HUES64 (cell line): ENCODE measurements around the gene SH3GLB2.

Experiments used
- H3K27ac ChIP-seq: 2 replicates; pipeline ENCODE4 v1.7.0; 2013; ENCODE audit warnings: low read depth, low read length, inconsistent platforms
- H3K27me3 ChIP-seq: 2 replicates; pipeline ENCODE4 v1.6.1; 2013; ENCODE audit warnings: mild to moderate bottlenecking, low read length; ENCODE audit not compliant: insufficient read depth
- H3K36me3 ChIP-seq: 2 replicates; pipeline ENCODE4 v1.6.1; 2013; ENCODE audit warnings: mild to moderate bottlenecking, low read length; ENCODE audit not compliant: insufficient read depth
- H3K4me1 ChIP-seq: 2 replicates; pipeline ENCODE4 v1.6.1; 2013; ENCODE audit warnings: mild to moderate bottlenecking, low read length, moderate library complexity; ENCODE audit not compliant: insufficient read depth
- H3K4me3 ChIP-seq: 2 replicates; pipeline ENCODE4 v1.5.1; 2013; ENCODE audit warnings: mild to moderate bottlenecking, low read length, moderate library complexity
- H3K9ac ChIP-seq: 2 replicates; pipeline ENCODE4 v1.6.1; 2013; ENCODE audit warnings: mild to moderate bottlenecking, low read depth, low read length
- H3K9me3 ChIP-seq: 2 replicates; pipeline ENCODE4 v1.6.1; 2013; ENCODE audit warnings: low read depth, low read length; ENCODE audit not compliant: insufficient read depth
- WGBS: fragments of 150-250, 120-280 bp; methylation state at CpG from one replicate; pipeline ENCODE4 v1.1.7; 2013; ENCODE audit warnings: missing lambda C conversion rate; 5-methylcytosine and 5-hydroxymethylcytosine counted together

SH3GLB2 gene

DNA sequence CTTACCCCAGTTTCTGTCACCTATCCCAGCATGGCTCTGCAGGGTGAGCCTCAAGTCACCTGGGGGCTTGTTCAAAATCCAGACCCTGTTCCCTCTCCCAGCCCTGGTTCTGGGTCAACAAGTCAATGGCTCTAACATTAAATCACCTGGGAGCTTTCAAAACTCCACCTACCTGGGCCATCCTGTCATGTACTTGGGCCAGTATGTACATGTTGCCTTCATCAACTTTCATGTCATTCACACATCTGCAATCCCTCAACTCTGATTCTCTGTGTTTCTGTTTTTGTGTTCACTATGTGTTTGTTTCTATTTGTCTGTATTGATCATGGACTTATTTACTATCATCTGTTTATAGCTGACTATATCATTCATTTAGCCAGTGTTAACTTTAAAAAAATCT lies 2.1 kb upstream of the SH3GLB2 start:
- Histone ChIP-seq H3K9ac (no peak overlapping the region), H3K9me3 (no peaks in the 10 kb centered on the region), H3K36me3 (no peaks in the 10 kb centered on the region), H3K4me1 (peaks cover 5% of the 10 kb centered on the region; the same call in 1 of the 2 replicates), H3K4me3 (no peak overlapping the region), H3K27me3 (no peaks in the 10 kb centered on the region), H3K27ac (no peak overlapping the region)

DNA sequence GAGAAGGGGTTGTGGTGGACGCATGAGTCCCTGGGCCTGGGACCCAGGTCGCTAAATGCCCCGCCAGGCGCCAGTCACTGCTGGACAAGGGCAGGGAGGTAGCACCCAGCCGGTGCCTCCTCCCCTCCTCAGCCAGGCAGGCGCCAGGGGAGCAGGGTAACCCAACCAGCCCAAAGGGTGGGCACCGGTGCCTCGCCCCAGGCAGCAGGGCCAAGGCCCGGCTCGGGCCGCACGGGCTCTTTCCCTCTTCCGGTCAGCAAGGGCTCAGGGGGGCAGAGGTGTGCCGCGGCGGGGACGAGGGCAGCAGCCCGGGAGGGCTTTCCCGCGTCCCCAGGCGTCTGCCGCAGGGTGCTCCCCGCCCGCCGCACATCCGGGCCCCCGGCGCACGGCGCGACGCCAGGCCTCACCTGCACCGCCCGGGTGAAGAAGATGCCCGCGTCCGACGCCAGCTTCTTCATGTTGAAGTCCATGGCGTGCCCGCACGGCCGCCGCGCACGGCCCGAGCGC lies 393 bp downstream of the SH3GLB2 start:
- H3K4me1 ChIP-seq: peaks cover 10% of the 10 kb centered on the region; the same call in 1 of the 2 replicates

GRCh38 chr9:129027224-129027684 lies 877 bp downstream of the SH3GLB2 start:
- WGBS: 40% methylated on average over 9 of the region's 9 CpGs
- peak overlapping the region; percentile 86 for H3K4me3 ChIP-seq
- H3K9me3 ChIP-seq: no peaks in the 10 kb centered on the region
- no peaks in the 10 kb centered on the region for H3K27me3 ChIP-seq
- peak overlapping the region; percentile 80 for H3K9ac ChIP-seq
- peaks cover 10% of the 10 kb centered on the region; the same call in 1 of the 2 replicates for H3K4me1 ChIP-seq
- 0 out of 2 replicates have a peak overlapping the region, but pooled peaks have one; percentile 29 for H3K27ac ChIP-seq
- H3K36me3 ChIP-seq: no peaks in the 10 kb centered on the region

More for the DNA sequence above, 393 bp downstream of the SH3GLB2 start:
- 0 out of 2 replicates have a peak overlapping the region, but pooled peaks have one; percentile 29 for H3K27ac ChIP-seq
- no peaks in the 10 kb centered on the region for H3K36me3 ChIP-seq
- peak overlapping the region; percentile 86 for H3K4me3 ChIP-seq
- no peaks in the 10 kb centered on the region for H3K27me3 ChIP-seq
- H3K9ac ChIP-seq: peak overlapping the region; percentile 80
- WGBS: 3% methylated on average over 47 of the region's 47 CpGs
- H3K9me3 ChIP-seq: no peaks in the 10 kb centered on the region

DNA sequence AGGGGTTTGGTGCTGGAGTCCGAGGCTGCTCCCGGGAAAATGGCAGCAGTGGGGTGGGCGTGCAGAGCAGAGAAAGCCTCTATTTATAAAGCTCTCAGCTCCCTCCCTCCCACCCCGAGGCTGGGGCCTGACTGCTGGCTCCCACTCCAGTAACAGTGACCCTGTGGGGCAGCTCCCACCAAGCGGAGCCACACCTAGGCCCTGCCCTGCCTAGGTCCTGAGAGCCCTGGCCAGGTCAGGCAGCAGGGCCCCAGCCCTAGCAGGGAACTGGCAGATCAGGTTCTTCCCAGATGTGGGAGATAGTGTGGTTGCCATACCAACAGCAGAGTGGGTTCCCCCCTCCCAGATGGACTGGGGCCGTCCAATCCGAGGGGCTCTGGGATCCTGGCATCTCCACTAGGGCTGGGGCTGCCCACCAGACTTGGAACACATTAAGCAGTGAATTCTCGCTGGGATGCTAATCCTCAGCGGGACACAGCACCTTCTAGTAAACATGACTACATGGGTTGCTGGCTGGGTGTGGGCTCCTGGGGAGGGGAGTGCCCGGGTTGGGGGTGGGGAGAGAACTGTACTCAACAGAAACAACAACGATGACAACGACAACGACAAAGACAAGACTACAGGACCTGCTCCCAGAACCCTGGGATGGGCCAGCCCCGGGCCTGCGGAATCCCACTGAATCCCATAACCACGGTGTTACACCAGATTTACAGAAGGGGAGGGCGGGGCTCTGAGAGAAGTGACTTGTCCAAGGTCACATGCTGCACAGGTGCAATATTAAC lies 1.5 kb downstream of the SH3GLB2 start:
- peak overlapping the region; percentile 86 for H3K4me3 ChIP-seq

DNA sequence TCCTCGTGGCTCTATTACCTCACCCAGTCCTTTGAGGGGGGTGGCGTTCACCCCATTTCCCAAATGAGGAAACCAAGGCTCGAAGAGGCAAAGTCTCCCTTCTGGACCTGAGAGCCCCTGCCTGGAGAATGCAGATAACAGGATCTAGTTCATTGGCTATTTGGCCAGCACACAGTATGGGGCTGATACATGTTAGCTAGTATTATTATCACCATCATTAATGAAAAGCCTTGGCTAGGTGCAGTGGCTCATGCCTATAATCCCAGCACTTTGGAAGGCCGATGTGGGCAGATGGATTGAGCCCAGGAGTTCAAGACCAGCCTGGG lies 4.3 kb downstream of the SH3GLB2 start:
- H3K4me3 ChIP-seq: no peak overlapping the region
- H3K4me1 ChIP-seq: peaks cover 10% of the 10 kb centered on the region; the same call in 1 of the 2 replicates
- H3K36me3 ChIP-seq: peaks cover 4% of the 10 kb centered on the region; the same call in 1 of the 2 replicates
- no peak overlapping the region for H3K9ac ChIP-seq
- peak overlapping the region; percentile 10; the same call in 1 of the 2 replicates for H3K27ac ChIP-seq
- H3K27me3 ChIP-seq: no peaks in the 10 kb centered on the region
- WGBS: 83% methylated on average over 4 of the region's 4 CpGs
- H3K9me3 ChIP-seq: no peaks in the 10 kb centered on the region

More for the DNA sequence above, 1.5 kb downstream of the SH3GLB2 start:
- H3K27me3 ChIP-seq: no peaks in the 10 kb centered on the region
- WGBS: 60% methylated on average over 17 of the region's 17 CpGs
- H3K27ac ChIP-seq: 0 out of 2 replicates have a peak overlapping the region, but pooled peaks have one; percentile 6
- no peaks in the 10 kb centered on the region for H3K36me3 ChIP-seq
- no peak overlapping the region for H3K9ac ChIP-seq
- peaks cover 10% of the 10 kb centered on the region; the same call in 1 of the 2 replicates for H3K4me1 ChIP-seq
- H3K9me3 ChIP-seq: no peaks in the 10 kb centered on the region

DNA sequence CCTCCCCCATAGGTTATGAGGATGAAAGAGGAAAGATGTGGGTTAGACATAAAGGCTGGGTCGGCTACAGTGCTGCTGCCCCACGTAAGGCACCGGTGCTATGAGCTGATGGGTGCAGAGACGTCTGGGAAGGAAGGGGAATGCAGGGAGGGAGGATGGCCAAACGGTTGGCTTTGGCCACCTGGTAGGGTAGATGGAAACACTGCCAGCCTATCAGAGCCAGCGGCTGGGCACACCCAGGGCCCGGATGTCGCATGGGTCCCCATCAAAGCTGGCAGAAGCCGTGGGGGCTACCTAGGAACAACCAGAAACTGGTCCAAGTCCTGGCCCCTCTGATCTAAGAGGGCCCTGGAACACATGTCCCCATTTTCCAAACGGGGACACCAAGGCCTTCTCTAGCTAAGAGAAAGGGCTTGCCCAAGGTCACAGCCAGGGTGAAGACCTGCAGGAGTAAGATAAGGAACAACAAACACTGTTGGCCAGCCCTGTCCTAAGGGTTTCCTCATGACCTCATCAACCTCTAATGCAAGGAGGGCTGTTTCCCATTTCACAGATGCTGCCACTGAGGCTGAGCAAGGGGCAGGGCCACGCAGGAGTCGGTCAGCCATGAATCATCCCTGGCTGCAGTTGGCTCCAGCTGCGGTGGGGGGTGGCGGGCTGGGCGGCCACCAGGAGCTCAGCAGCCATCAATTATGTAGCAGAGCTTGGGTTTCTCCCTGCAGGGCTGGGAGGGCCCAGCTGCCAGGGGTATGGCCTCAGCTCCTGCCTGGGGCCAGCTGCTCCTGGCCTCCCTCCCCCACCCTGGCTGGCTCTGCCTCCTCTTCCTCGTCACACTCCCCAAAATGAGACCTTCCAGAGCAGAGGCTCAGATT lies 4.9 kb downstream of the SH3GLB2 start:
- Histone ChIP-seq H3K4me3 (no peak overlapping the region), H3K36me3 (peaks cover 6% of the 10 kb centered on the region; the same call in 1 of the 2 replicates), H3K4me1 (peaks cover 10% of the 10 kb centered on the region; the same call in 1 of the 2 replicates), H3K9ac (no peak overlapping the region), H3K27me3 (no peaks in the 10 kb centered on the region), H3K27ac (peak overlapping the region; percentile 10; the same call in 1 of the 2 replicates), H3K9me3 (no peaks in the 10 kb centered on the region)
- WGBS: 73% methylated on average over 16 of the region's 16 CpGs

- Histone ChIP-seq H3K27ac (no peak overlapping the region), H3K9me3 (no peaks in the 10 kb centered on the region), H3K4me1 (peaks cover 10% of the 10 kb centered on the region; the same call in 1 of the 2 replicates), H3K27me3 (no peaks in the 10 kb centered on the region), H3K36me3 (peaks cover 8% of the 10 kb centered on the region; the same call in 1 of the 2 replicates), H3K9ac (no peak overlapping the region), H3K4me3 (no peak overlapping the region)
- 85% methylated on average over 9 of the region's 9 CpGs for WGBS
Measured at GRCh38 chr9:129022037-129022436, 6.1 kb downstream of the SH3GLB2 start.

- no peaks in the 10 kb centered on the region for H3K9me3 ChIP-seq
- no peak overlapping the region for H3K4me3 ChIP-seq
- no peak overlapping the region for H3K27ac ChIP-seq
- H3K4me1 ChIP-seq: peaks cover 5% of the 10 kb centered on the region; the same call in 1 of the 2 replicates
- H3K9ac ChIP-seq: no peak overlapping the region
- peaks cover 11% of the 10 kb centered on the region; the same call in 1 of the 2 replicates for H3K36me3 ChIP-seq
- H3K27me3 ChIP-seq: no peaks in the 10 kb centered on the region
- 91% methylated on average over 8 of the region's 8 CpGs for WGBS
Measured at GRCh38 chr9:129021091-129021490, 7.0 kb downstream of the SH3GLB2 start.

DNA sequence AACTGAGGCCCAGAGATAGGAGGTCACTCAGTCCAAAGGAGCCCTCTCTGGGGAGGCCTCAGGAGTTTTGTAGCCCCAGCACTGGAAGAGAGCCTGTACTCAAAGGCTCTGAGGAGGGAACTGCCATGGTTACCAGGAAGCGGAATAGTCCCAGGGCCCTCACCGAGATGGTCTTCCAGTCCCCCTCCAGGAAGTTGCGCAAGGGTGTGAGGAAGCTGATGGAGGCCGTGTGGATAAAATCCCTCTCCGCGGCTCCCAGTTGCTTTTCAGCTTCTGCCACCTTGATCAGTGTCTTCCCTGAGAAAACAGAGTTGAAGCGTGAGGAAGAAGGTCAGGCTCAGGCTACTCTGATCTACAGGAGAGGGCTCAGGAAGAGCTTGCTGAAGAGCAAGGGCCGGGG lies 13.5 kb downstream of the SH3GLB2 start:
- H3K4me3 ChIP-seq: no peak overlapping the region
- peaks cover 59% of the 10 kb centered on the region for H3K36me3 ChIP-seq
- H3K4me1 ChIP-seq: no peaks in the 10 kb centered on the region
- H3K27me3 ChIP-seq: no peaks in the 10 kb centered on the region
- H3K27ac ChIP-seq: no peak overlapping the region
- H3K9ac ChIP-seq: no peak overlapping the region
- no peaks in the 10 kb centered on the region for H3K9me3 ChIP-seq
- WGBS: 95% methylated on average over 8 of the region's 8 CpGs

- Histone ChIP-seq H3K36me3 (peaks cover 58% of the 10 kb centered on the region), H3K27ac (no peak overlapping the region; the same call in 1 of the 2 replicates), H3K9me3 (no peaks in the 10 kb centered on the region), H3K4me3 (no peak overlapping the region), H3K9ac (no peak overlapping the region), H3K27me3 (no peaks in the 10 kb centered on the region), H3K4me1 (no peaks in the 10 kb centered on the region)
- 97% methylated on average over 11 of the region's 11 CpGs for WGBS
Measured at GRCh38 chr9:129014124-129014523, 14.0 kb downstream of the SH3GLB2 start.
